Neutrophil (primary cell): ENCODE results near the gene ADPGK.

Experiments
- H3K27ac ChIP-seq: fragments of 200-600 bp; sonication (generic); 2 replicates; pipeline ENCODE4 v1.5.1; 2016; ENCODE audit warnings: mild to moderate bottlenecking, moderate library complexity
- H3K27me3 ChIP-seq: fragments of 200-600 bp; sonication (generic); 2 replicates; pipeline ENCODE4 v1.6.0; 2016; ENCODE audit warnings: mild to moderate bottlenecking
- H3K36me3 ChIP-seq: fragments of 200-600 bp; sonication (generic); 2 replicates; pipeline ENCODE4 v1.5.1; 2017
- H3K4me1 ChIP-seq, 2 experiments: fragments of 200-600 bp in 1 of 2; sonication (generic) in 1 of 2; 1 replicate in 1 of 2; 2 replicates in 1 of 2; pipeline versions ENCODE4 v1.5.1 to v1.6.1; 2013 to 2016; ENCODE audit warnings: low read depth in 1 of 2, low read length in 1 of 2, mild to moderate bottlenecking in 1 of 2, moderate library complexity in 1 of 2; ENCODE audit not compliant: control insufficient read depth in 1 of 2, insufficient read depth in 1 of 2
- H3K4me3 ChIP-seq, 2 experiments: fragments of 200-600 bp in 1 of 2; sonication (generic) in 1 of 2; 1 replicate in 1 of 2; 2 replicates in 1 of 2; pipeline ENCODE4 v1.5.1; 2013 to 2016; ENCODE audit warnings: low read depth in 1 of 2, low read length in 1 of 2, mild to moderate bottlenecking in 1 of 2, moderate library complexity in 1 of 2
- H3K9me3 ChIP-seq: fragments of 200-600 bp; sonication (generic); 2 replicates; pipeline ENCODE4 v1.5.1; 2016
- CTCF ChIP-seq: fragments of 200-600 bp; sonication (generic); IDR thresholded peaks from 2 replicates; pipeline ENCODE4 v1.5.1; 2016; ENCODE audit warnings: antibody characterized with exemption

The ADPGK gene

DNA sequence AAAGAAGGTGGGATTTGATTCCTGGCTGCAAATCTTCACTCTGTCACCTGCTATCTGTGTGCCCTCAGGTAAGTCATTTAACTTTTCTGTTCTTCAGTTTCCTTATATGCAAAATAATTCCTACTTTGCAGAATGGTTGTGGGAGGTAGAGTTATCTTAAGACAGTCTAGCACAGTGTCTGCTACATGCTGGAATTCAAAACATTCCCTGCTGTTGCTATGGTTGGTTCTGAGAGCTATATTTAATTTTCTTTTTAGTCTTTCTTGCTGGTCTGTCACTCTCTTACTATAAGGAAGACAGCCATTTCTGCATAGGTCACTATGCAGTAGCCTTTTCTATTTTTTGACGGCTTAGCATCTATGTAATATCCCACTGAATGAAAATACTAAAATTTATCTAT is 4.0 kb upstream of the ADPGK start:
- H3K4me3 ChIP-seq, result no peak overlapping the region
- H3K9me3 ChIP-seq, result no peaks in the 10 kb centered on the region
- peaks cover 32% of the 10 kb centered on the region for H3K27me3 ChIP-seq
- no peak for TF ChIP-seq CTCF
- peaks cover 9 to 11% of the 10 kb centered on the region in 2 experiments for H3K4me1 ChIP-seq
- no peaks in the 10 kb centered on the region for H3K36me3 ChIP-seq
- H3K27ac ChIP-seq, result no peak overlapping the region

DNA sequence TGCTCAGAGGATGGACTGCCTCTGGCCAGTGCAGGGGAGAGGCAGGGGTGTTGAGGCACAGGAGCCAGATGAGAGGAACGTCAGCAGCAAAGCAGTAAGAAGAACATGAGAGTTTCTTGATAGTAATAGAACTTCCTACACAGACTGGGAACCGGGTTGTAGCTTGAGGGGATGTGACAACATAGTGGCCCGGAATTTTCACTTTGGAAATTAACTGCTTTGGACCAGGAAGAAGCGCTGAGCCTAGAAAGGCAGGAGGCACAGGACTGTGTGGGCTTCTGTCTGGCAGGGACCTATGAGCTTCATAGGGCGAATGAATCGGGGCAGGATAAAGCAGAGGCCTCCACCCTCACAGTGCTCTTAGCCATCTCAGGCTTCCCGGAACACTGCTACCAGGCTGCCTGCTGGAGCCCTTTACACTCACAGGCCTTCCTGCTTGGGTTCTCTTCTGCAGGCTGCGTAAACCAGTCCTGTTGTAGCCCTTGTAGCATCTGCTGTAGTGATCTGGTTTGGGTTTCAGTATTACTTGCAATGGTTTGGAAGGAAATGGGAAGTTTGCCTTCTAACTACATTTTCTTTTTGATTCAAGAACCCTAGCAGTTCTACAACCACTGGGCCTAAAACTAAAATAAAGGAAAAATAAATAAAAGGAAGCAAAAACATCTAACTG is 3.3 kb upstream of the ADPGK start:
- peaks cover 24% of the 10 kb centered on the region for H3K27me3 ChIP-seq
- no peaks in the 10 kb centered on the region for H3K36me3 ChIP-seq
- H3K9me3 ChIP-seq, result no peaks in the 10 kb centered on the region
- no peak overlapping the region for H3K4me3 ChIP-seq
- H3K4me1 ChIP-seq, result peaks cover 16 to 18% of the 10 kb centered on the region in 2 experiments
- TF ChIP-seq CTCF, result no peak
- H3K27ac ChIP-seq, result no peak overlapping the region

DNA sequence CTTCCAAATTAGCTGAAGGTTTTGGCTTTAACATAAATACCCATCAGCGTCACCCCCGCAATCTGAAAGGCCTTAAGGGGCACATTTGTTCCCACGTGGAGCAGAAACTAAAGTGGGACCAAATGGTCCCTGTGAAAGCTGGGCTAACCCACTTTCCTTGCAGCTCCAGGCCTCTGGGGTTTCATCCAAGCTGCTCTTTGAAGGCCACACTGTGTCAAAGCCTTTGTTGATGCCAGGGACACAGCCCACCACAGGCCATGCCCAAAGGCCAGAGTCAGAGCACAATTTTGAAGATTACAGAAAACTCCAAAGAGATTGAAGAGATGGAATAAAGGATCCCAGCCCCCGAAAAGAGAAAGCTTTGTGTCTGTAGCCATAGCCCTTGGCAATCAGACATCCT is 2.7 kb upstream of the ADPGK start:
- no peaks in the 10 kb centered on the region for H3K9me3 ChIP-seq
- H3K27me3 ChIP-seq, result peaks cover 19% of the 10 kb centered on the region
- peaks cover 22 to 24% of the 10 kb centered on the region in 2 experiments for H3K4me1 ChIP-seq
- H3K27ac ChIP-seq, result no peak overlapping the region
- TF ChIP-seq CTCF, result no peak
- no peak overlapping the region for H3K4me3 ChIP-seq
- no peaks in the 10 kb centered on the region for H3K36me3 ChIP-seq

DNA sequence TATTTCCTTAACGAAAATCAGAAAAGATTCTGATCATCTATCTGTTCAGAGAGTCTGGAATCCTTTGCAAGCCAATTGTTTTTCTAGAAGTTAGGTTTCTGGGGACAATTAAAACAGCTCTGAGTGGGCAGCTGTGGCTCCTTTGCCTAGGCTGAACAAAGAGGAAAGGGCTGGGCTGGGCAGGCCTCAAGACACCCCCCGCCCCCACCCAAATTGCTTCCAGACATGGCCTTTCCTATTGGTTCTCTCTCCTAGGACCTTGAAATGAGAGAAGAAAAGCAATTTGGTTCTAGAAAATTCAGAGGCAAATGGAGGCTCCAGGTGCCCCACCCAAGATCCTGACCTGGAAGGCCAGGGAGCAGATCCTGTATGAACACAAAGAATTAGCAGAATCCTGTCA is 2.3 kb upstream of the ADPGK start:
- no peaks in the 10 kb centered on the region for H3K9me3 ChIP-seq
- no peak for TF ChIP-seq CTCF
- H3K4me1 ChIP-seq, result peaks cover 26 to 28% of the 10 kb centered on the region in 2 experiments

GRCh38 chr15:72785432-72785831 is 1.9 kb upstream of the ADPGK start:
- Histone ChIP-seq H3K4me1 (peaks cover 27 to 32% of the 10 kb centered on the region in 2 experiments), H3K27ac (no peak overlapping the region), H3K4me3 (no peak overlapping the region), H3K36me3 (peaks cover 2% of the 10 kb centered on the region), H3K9me3 (no peaks in the 10 kb centered on the region), H3K27me3 (peaks cover 11% of the 10 kb centered on the region)
- no peak for TF ChIP-seq CTCF

More for the DNA sequence above, 2.3 kb upstream of the ADPGK start:
- Histone ChIP-seq H3K36me3 (no peaks in the 10 kb centered on the region), H3K27ac (no peak overlapping the region), H3K4me3 (no peak overlapping the region), H3K27me3 (peaks cover 15% of the 10 kb centered on the region)
